Common myeloid progenitor, CD34-positive (primary cell): Measurements from ENCODE around the gene TRABD.

ENCODE experiments used
- CTCF ChIA-PET: fragments of 350-600 bp; sonication (Branson Sonifier 250); formaldehyde crosslinking; loops from one replicate; lab custom pipeline; 2021; ENCODE audit warnings: antibody characterized with exemption; lab: Charles Lee
- POLR2A ChIA-PET: fragments of 350-600 bp; sonication (Branson Sonifier 250); formaldehyde crosslinking; loops from one replicate; lab custom pipeline; 2021; ENCODE audit warnings: antibody characterized with exemption; lab: Charles Lee
- DNase-seq, 3 donors: peaks; one replicate each; pipeline versions ENCODE4 v3.0.0 to v3.0.0-alpha.2; 2013
- H3K27ac ChIP-seq, 2 experiments: 1 replicate in 1 of 2; 2 replicates in 1 of 2; pipeline ENCODE4 v1.7.0; 2013; ENCODE audit warnings: inconsistent platforms in 2 of 2, low read length in 2 of 2, mild to moderate bottlenecking in 2 of 2, low read depth in 1 of 2, moderate library complexity in 1 of 2; ENCODE audit not compliant: severe bottlenecking in 2 of 2, insufficient read depth in 1 of 2, poor library complexity in 1 of 2
- H3K27me3 ChIP-seq, 5 experiments: replicated peaks in 2 of 5; 1 replicate in 3 of 5; 2 replicates in 2 of 5; pipeline versions ENCODE4 v1.6.1 to v1.7.0; 2013; ENCODE audit warnings: low read length in 4 of 5, mild to moderate bottlenecking in 2 of 5, moderate library complexity in 2 of 5, inconsistent platforms in 1 of 5; ENCODE audit not compliant: insufficient read depth in 5 of 5, control insufficient read depth in 4 of 5
- H3K36me3 ChIP-seq, 4 experiments: 1 replicate in 2 of 4; 2 replicates in 2 of 4; pipeline versions ENCODE4 v1.6.1 to v1.7.0; 2013; ENCODE audit warnings: low read length in 3 of 4, control low read depth in 1 of 4, mild to moderate bottlenecking in 1 of 4; ENCODE audit not compliant: control insufficient read depth in 4 of 4, insufficient read depth in 4 of 4
- H3K4me1 ChIP-seq, 4 experiments: 1 replicate in 3 of 4; 2 replicates in 1 of 4; pipeline versions ENCODE4 v1.6.1 to v1.7.1; 2013; ENCODE audit warnings: low read length in 3 of 4, mild to moderate bottlenecking in 3 of 4, control low read depth in 1 of 4, inconsistent platforms in 1 of 4, moderate library complexity in 1 of 4; ENCODE audit not compliant: control insufficient read depth in 4 of 4, insufficient read depth in 4 of 4; ENCODE audit errors: control extremely low read depth in 1 of 4
- H3K4me3 ChIP-seq, 7 experiments: 1 replicate in 4 of 7; 2 replicates in 3 of 7; pipeline versions ENCODE4 v1.5.1 to v1.7.0; 2013; ENCODE audit warnings: mild to moderate bottlenecking in 7 of 7, low read length in 6 of 7, moderate library complexity in 6 of 7, inconsistent platforms in 2 of 7, low read depth in 2 of 7, control low read depth in 1 of 7; ENCODE audit not compliant: insufficient read depth in 4 of 7, control insufficient read depth in 1 of 7; ENCODE audit errors: extremely low read depth in 1 of 7
- H3K9me3 ChIP-seq, 5 experiments: 1 replicate in 4 of 5; 2 replicates in 1 of 5; pipeline versions ENCODE4 v1.6.1 to v1.7.1; 2013; ENCODE audit warnings: low read length in 4 of 5, mild to moderate bottlenecking in 2 of 5, inconsistent platforms in 1 of 5, low read depth in 1 of 5, moderate library complexity in 1 of 5; ENCODE audit not compliant: control insufficient read depth in 4 of 5, insufficient read depth in 2 of 5; ENCODE audit errors: control extremely low read depth in 1 of 5
- WGBS: methylation state at CpG from one replicate; pipeline ENCODE4 v1.1.5; 2013; ENCODE audit not compliant: insufficient coverage; 5-methylcytosine and 5-hydroxymethylcytosine counted together

Gene TRABD

GRCh38 chr22:50178471-50178864, 7.2 kb upstream of the TRABD start:
- Histone ChIP-seq H3K4me1 (peaks cover 0 to 37% (median 22%) of the 10 kb centered on the region in 4 experiments), H3K36me3 (peaks cover 0 to 2% (median 0%) of the 10 kb centered on the region in 4 experiments), H3K27me3 (peaks cover 0 to 2% (median 0%) of the 10 kb centered on the region in 5 experiments), H3K4me3 (no peak overlapping the region), H3K9me3 (no peaks in the 10 kb centered on the region), H3K27ac (no peak overlapping the region)
- ChIA-PET CTCF (no interaction called here), POLR2A (interaction anchor here (0.8 kb wide), 1 partner anchor 13 kb away, joined by 3 read pairs; no protein-coding TSS in a partner anchor)
- DNase-seq, result no peak
- WGBS, result 83% methylated on average over 21 of the region's 22 CpGs

GRCh38 chr22:50178871-50179869, 6.5 kb upstream of the TRABD start:
- Histone ChIP-seq H3K36me3 (peaks cover 0 to 2% (median 0%) of the 10 kb centered on the region in 4 experiments), H3K9me3 (no peaks in the 10 kb centered on the region), H3K27ac (no peak overlapping the region), H3K4me1 (peaks cover 0 to 34% (median 20%) of the 10 kb centered on the region in 4 experiments), H3K4me3 (peak overlapping the region in 1 of 7 experiments; percentile 33), H3K27me3 (peaks cover 0 to 2% (median 0%) of the 10 kb centered on the region in 5 experiments)
- ChIA-PET CTCF (interaction anchor here (1.0 kb wide), 1 partner anchor 147 kb away, joined by 3 read pairs; no protein-coding TSS in a partner anchor), POLR2A (interaction anchor here (0.8 to 1.2 kb wide), 2 partner anchors 12 kb away, joined by 3 to 4 read pairs; no protein-coding TSS in a partner anchor)
- no peak for DNase-seq
- WGBS, result 89% methylated on average over 41 of the region's 64 CpGs

GRCh38 chr22:50179937-50180726, 5.6 kb upstream of the TRABD start:
- Histone ChIP-seq H3K4me3 (peak overlapping the region in 1 of 7 experiments; percentile 33), H3K27ac (no peak overlapping the region), H3K27me3 (peaks cover 0 to 6% (median 2%) of the 10 kb centered on the region in 5 experiments), H3K4me1 (peaks cover 0 to 43% (median 28%) of the 10 kb centered on the region in 4 experiments), H3K36me3 (peaks cover 0 to 2% (median 0%) of the 10 kb centered on the region in 4 experiments), H3K9me3 (no peaks in the 10 kb centered on the region)
- no peak for DNase-seq
- CTCF ChIA-PET, result interaction anchor here (1.0 to 2.1 kb wide), 3 partner anchors 11 to 148 kb away, joined by 3 to 11 read pairs (median 3); no protein-coding TSS in a partner anchor
- 44% methylated on average over 32 of the region's 39 CpGs for WGBS
- POLR2A ChIA-PET, result interaction anchor here (0.6 to 1.2 kb wide), 2 partner anchors 11 to 115 kb away, joined by 3 to 4 read pairs; no protein-coding TSS in a partner anchor

GRCh38 chr22:50180727-50181521, 4.8 kb upstream of the TRABD start:
- no peak for DNase-seq
- CTCF ChIA-PET, result interaction anchor here (0.9 to 2.1 kb wide), 4 partner anchors 11 to 60 kb away, joined by 3 to 11 read pairs (median 3); no protein-coding TSS in a partner anchor
- Histone ChIP-seq H3K4me3 (no peak overlapping the region), H3K9me3 (no peaks in the 10 kb centered on the region), H3K27me3 (peaks cover 0 to 6% (median 0%) of the 10 kb centered on the region in 5 experiments), H3K4me1 (peaks cover 0 to 46% (median 32%) of the 10 kb centered on the region in 4 experiments), H3K36me3 (peaks cover 0 to 2% (median 0%) of the 10 kb centered on the region in 4 experiments), H3K27ac (no peak overlapping the region)
- POLR2A ChIA-PET, result interaction anchor here (0.6 kb wide), 1 partner anchor 115 kb away, joined by 3 read pairs; no protein-coding TSS in a partner anchor
- WGBS, result 93% methylated on average over 23 of the region's 27 CpGs

DNA sequence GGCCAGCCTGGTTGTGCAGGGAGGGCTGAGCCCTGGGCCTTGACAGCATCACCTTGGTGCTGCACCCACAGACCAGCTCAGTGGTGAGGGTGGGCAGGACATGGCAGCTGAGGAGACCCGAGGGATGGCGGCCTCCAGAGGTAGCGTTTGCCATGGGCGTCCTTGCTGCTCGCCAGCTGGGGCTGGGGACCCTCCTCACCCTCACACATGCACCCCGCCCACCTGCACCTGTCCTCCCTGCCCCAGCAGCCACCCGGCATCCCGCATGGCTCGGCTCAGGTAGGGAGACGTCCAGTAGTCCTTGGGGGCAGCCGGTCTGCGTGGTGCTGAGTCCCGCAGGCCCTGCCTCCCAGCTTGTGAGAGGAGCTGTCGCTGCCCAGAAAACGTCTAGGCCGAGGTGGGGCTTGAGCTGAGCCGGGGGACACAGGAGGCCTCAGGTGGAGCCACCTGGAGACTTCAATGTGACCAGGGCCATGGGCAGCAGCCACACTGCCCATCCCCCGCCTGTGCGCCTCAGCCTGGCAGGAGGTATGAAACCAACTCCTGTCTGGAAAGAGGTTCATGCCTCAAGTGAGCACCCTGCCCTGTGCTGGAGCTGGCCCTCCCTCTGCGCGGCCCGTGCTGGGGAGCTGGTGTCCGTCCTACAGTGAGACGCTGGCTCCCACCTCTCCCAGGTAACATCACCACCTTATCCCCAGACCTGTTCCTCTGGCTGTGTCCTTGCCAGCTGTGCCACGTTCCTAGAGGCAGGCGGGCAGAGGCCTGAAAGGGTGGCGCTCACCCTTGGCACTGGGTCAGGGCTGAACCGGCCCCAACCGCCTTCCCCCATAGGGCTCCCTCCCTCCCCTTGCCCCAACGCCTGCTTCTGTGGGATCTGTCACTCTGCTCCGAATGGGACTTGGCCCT, 3.3 kb upstream of the TRABD start:
- WGBS, result 94% methylated on average over 25 of the region's 31 CpGs
- ChIA-PET CTCF (interaction anchor here (1.0 to 2.1 kb wide), 2 partner anchors 9 to 24 kb away, joined by 4 to 11 read pairs; no protein-coding TSS in a partner anchor), POLR2A (no interaction called here)
- peaks cover 0 to under 1% (median 0%) of the 10 kb centered on the region in 4 experiments for H3K36me3 ChIP-seq
- H3K27ac ChIP-seq, result no peak overlapping the region
- no peaks in the 10 kb centered on the region for H3K9me3 ChIP-seq
- peaks cover 0 to 59% (median 44%) of the 10 kb centered on the region in 4 experiments for H3K4me1 ChIP-seq
- H3K4me3 ChIP-seq, result no peak overlapping the region
- peaks cover 0 to 6% (median 0%) of the 10 kb centered on the region in 5 experiments for H3K27me3 ChIP-seq
- no peak for DNase-seq
